HG03108 (cell line): ENCODE results near the gene CRYAB.
A peak's percentile ranks its signal among the peaks of the same experiment; 100 is the strongest.
"Not testable (repeated sequence)": the region's sequence is repeated elsewhere in the genome, so short reads cannot be mapped to it uniquely, and the experiment has no call there.

ENCODE experiments used
- ATAC-seq: cut with Tn5 transposase; IDR thresholded peaks from one replicate; pipeline ENCODE4 v1.9.1; 2021; ENCODE audit warnings: moderate library complexity; ENCODE audit not compliant: unreplicated experiment

The CRYAB gene

DNA sequence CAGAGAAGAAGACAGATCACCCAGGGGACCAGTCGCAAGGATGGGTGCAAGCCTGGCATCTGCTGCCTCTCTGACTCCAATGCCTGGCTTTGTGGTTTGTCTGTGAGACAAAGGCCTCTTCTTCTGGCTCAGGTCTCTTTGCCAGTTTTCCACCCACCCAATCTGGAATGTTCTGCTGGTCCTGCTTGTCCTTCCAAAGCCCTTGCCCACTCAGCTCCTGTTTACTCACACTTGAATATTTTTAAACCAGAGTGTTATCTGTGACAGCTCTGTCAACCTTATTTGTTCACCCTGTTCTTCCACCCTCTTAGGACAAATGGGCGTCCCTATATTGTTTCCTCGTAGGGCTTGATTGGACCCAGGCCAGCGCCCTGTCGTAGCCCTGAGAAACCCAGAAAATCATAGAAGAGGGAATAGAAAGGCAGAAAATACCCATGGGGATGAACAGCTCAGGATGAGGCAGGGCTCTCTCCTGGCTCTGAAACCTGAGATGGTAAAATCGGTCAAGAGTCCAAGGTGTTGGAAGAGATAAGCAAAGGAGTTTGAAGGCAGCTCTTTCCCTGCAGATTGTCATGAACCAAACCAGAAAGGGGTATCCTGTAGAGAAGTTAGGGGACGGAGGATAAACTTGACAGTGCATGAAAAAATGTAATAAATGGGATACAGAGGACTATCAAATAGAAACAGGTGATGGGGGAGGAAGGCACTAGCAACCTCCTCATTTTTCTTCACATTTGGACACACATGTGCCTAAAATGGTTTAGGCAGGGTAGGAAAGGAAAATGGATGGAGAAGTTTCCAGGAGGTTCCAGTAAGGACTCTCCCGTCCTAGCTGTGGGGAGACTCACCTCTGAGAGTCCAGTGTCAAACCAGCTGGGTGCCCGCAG, 651 bp downstream of the CRYAB start:
- ATAC-seq, result no peak

DNA sequence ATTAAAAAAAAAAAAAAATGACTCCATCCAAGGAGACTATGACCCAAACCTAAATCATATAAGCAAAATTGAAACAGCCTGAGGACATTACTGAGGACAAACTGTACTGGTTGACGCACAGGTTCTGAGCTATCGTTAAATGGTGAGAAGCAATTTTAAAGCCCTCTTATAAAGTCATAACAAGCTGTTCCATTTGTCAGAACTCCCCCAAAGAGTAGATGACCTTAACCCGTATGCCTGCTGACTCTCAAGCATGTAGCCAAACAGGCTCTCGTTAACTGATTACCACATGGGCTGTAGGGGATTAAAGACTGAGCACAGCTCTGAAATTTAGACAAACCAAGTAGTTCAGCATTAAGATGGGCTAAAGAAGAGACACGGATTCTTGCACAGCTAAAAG, 2.2 kb downstream of the CRYAB start:
- ATAC-seq, result no peak

DNA sequence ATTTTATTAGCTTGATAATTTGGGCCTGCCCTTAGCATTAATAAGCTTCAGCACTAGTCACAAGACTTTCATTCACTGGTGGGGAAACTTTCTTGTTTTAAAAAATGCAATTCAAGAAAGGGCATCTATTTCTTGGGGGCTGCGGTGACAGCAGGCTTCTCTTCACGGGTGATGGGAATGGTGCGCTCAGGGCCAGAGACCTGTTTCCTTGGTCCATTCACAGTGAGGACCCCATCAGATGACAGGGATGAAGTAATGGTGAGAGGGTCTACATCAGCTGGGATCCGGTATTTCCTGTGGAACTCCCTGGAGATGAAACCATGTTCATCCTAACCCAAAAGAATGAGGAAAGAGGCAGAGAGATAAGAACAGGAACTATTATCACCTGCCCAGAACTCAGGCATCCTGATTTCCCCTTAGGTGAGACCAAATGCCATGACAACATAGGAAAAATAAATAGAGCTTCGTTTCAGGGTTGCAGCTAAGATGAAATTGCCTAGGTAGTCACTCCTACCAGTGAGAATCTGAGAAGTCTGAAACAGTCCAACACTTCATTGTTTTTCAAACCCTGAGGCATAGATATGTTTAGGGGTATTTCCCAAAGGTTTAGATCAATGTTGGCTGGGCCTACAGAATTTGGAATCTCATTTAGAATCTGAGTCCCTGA, 2.8 kb downstream of the CRYAB start:
- no peak for ATAC-seq

DNA sequence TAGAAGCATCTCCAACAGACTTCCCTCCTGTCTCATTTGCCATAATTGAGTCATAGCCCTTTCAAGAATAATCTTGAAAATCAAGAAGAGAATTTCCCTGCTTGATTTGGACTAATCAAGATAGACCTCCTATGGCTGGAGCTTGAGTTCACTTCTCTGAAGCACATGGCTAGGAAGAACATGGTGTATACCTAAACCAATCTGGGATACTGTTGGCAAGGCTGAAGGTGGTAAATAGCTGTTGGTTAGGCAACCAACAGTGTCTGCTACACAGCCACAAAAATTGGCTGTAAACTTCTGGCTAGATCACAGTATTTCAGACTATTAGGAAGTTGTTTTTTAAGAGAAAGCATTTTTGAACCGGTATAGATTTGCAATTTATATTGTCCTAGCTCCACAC, 4.9 kb downstream of the CRYAB start:
- ATAC-seq, result no peak

DNA sequence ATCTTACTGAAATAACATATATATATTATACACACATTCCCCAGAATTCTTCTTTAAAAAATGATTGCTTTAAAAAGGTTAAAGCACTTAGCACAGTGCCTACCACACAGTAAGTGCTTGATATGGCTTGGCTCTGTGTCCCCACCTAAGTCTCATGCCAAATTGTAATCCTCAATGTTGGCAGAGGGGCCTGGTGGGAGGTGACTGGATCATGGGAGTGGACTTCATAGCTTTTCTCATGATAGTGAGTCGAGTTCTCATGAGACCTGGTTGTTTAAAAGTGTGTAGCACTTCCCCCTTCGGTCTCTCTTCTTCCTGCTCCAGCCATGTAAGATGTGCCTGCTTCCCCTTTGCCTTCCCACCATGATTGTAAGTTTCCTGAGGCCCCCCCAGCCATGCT, 6.2 kb downstream of the CRYAB start:
- ATAC-seq, result no peak

DNA sequence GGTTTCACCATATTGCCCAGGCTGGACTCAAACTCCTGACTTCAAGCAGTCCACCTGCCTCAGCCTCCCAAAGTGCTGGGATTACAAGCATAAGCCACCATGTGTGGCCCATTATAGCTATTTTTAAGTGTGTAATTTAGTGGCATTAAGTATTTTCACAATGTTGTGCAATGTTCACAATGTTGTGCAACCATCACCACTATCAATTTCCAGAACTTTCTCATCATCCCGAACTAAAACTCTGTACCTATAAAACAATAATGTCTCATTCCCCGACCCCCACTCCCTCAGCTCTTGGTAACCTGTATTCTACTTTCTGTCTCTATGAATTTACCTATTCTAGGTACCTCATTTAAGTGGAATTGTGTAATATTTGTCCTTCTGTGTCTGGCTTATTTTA, 24.7 kb downstream of the CRYAB start:
- no peak for ATAC-seq

DNA sequence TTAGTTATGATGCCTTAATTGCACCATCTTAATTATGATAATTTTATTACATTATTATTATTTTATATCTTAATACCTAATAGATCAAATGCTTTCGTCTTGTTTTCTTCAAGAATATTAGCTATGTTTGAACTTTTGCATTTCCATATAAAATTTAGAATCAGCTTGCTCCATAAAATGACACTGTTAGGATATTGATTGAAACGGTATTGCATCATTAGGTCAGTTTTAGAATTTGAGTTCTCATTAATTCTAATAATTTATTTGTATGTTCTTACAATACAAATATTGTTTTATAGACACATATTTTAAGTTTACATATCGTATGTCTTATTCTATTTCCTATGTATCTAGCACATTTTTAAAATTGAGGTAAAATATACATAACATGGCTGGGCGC, 25.5 kb downstream of the CRYAB start:
- ATAC-seq, result no peak

DNA sequence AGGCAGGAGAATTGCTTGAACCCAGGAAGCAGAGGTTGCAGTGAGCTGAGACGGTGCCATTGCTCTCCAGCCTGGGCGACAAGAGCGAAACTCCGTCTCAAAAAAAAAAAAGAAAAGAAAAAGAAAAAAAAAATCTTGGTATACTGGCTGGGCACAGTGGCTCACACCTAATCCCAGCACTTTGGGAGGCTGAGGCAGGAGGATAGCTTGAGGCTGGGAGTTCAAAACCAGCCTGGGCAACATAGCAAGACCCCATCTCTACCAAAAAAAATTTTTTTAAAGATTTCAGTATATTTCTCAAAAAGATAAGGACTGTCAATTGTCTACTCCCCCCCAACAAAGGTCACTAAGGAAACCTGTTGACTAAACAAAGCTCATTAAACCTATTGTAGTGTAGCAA, 26.5 kb downstream of the CRYAB start:
- not testable (repeated sequence) for ATAC-seq

DNA sequence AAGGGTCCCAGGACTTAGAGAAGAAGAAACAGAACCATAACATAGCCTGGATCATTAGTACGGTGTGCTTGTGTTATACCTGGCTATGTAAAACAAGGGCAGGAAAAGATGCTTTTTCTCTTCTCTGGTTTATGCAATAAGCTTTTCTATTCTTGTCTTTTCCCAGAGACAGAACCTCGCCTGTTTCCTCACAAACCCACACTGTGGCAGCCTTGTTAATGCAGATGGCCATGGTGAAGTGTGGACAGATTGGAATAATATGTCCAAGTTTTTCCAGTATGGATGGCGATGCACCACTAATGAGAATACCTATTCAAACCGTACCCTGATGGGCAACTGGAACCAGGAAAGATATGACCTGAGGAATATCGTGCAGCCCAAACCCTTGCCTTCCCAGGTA, 29.4 kb downstream of the CRYAB start:
- ATAC-seq, result no peak

DNA sequence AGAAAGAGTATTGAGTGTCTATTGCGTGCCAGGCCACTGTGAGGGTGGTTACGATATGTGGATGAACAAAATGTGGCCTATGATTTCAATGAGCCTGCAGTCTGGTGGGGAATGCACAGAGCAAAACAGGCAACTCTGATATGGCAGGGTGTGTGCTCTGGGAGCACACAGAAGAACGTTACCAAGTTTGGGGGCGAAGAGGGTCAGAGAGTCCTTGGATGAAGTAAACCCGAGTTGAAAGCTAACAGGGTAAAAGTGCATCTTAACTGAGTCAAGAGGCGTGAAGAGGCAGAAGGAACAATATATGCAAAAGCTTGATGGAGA, 32.0 kb downstream of the CRYAB start:
- ATAC-seq, result no peak

DNA sequence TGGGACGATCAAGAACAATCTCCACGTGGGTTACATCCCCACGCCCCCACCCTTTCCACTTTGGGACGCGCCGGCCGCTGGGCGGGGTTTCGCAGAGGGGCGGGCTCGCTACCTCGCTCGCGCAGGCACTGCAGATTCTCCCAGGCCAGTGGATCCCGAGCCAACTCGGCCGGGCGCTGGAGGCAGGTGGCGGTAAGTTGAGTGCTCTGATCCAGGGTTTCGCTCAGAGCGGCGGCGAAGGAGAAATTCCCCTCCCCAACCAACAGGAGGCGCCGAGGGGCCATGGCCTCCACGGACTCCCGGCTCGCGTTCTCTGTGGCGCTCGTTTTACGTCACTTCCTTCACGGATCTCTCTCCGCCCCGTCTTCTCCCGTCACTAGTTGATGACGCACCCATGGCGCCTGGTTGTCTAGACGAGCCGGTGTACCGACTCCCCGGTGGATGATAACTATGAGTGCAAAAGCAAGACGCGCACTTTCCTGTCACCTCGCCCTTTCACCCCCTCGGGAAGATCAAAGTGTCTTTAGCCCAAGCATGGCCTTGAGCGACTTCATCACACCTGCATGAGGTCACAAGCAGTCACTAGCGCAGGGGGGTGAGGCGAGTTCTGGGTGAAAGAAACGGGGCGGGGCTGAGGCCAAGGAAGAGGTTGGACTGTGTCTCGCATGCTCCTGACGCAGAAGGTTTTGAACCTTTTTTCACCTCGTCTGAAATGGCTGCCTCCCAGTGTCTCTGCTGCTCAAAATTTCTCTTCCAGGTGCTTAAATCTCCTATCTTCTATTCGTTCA, 32.5 kb downstream of the CRYAB start, which contains the start of the genes CFAP68 and FDXACB1:
CFAP68 (plus strand) TSS at position 693 of the 788 bp plus-strand sequence; CDS start at position 713, 20 bp downstream.
FDXACB1 (minus strand) TSS at position 317 of the 788 bp plus-strand sequence; CDS start at position 284, 33 bp downstream.
- peak; percentile 84 for ATAC-seq

DNA sequence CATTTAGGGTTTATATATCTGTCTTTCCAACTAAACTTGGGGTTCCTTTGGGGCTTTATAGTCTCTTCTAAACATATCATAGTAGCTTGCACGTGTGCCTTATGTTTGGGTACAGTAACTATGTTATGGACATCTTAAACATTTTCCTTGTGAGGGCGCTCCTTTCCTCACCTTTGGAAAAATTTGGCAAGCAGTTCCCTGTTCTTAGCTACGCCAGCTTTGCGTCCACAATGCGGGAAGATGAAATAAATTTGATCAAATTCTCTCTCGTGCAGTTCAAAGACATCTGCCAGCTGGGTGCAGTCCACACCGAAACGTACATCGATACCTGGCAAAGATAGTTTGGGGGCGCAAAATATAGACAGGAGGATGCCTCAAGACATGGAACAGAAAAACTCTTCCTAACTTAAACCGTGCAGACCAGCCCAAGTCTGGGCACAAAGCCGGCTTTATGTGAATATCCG, 33.2 kb downstream of the CRYAB start:
- no peak for ATAC-seq

DNA sequence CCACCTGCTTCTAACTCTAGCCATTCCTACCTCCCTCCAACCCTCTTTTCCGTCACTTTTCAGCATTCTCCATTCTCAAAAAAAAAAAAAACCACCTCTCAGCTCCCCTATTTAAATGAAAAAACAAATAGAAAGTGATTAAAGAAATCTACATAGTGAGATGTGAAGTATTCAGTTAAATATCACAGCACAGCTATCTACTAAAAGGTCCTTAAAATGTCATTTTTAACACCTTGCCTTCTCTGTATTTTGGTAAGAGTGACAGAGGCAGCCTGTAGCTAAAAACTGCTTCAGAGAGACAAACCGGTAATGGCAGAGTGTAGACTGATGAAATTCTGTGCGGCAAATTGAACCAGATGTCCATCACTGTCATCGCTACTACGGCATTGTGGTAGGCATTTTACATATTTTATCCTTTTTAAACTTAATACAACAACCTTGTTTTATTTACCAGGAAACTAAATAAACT, 39.8 kb downstream of the CRYAB start:
- ATAC-seq, result no peak

DNA sequence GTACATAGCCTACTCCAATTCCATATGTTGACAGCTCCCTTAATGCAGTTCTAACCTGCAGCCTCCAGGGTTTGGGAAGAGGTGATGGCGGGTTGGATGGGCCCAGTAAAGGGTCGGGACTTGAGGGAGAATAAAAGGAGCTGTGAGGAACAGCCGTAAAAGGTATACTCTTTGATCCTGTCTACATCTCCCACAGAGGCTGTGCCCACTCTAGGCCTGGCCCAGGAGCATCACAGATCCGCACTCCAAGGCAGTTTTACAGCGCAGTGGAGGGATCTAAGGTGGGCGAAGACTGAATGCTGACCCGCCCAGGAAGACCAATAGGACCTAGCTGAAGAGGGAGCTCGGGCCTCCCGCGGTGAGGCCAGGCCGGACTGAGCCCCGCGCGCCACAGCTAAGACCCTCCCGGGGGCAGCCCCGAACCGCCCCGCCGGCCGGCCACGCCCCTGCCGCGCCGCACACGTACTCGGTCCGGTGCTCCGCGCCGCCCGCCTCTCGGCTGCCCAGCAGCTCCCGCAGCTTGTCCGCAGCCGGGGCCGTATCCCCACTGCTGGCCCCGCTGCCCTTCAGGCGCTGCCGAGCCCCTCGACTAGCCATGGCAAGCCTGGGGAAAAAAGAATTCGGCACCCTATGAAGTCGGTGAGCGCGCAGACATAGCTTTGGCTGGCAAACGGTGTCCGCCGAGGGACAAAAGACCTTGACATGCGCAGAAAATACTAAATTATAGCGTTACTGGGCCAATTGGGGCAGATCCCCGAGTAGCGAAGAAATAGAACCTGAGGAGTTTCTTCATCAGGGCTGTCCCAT, 40.5 kb downstream of the CRYAB start, which contains the start of gene ALG9:
ALG9 (minus strand) TSS at position 696 of the 807 bp plus-strand sequence; CDS start at position 597, 99 bp downstream.
- ATAC-seq, result peak; percentile 93

DNA sequence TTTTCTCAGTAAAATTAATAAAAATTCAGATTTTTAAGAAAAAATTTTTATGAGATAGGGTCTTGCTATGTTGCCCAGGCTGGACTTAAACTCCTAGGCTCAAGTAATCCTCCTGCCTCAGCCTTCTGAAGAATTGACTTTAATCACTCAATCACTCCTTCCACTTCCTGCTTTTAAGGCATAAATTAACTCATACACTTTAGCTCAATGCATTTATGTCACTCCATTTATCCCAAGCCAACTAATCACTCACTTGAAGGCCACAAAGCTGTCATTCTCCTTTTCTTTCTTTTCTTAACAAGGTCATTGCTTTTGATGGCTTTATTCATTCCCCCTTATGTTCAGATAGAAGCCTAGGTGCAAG, 41.1 kb downstream of the CRYAB start:
- ATAC-seq, result peak; percentile 4

DNA sequence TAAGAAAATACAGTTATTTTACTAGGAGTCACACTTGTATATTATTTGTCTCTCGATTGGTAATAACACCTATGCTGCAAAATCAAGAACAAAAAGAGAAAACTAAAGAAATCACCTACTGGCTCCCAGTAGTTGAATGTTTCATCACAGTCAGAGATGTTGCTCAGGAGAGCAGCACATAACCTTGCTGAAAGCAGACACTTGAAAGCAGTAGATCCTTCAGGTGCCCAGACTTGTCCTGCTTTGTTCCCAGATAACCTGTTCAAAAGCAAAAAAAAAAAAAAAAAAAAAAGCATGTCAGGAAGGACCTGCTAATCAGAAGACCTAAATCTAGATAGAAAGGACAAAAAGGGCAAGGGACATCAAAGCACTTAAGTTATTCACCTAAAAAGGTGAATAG, 41.5 kb downstream of the CRYAB start:
- ATAC-seq, result no peak

DNA sequence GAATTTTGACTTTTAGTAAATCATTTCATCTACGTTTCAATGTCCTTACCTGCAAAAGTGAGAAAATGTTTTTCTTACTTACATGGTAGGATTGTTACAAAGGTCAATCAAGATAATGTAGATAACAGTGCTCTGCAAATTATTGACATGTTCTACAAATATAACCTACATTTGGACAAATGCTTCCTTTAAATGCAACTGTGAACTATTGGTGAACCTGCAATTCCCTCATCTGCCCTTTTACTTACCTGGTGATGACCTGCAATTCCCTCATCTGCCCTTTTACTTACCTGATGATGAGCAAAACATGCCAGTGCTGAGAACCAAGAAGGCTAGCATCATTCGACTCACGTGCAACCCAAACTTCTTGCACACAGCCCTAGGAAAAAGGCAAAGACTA, 51.3 kb downstream of the CRYAB start:
- ATAC-seq, result no peak
